Upper lobe of right lung (tissue), 1 donor: ENCODE measurements around the gene FHOD3. TPM values are rescaled to one million over a fixed set of nuclear protein-coding genes. Genes with fewer than 3 reads are reported as not detected.

ENCODE experiments used
- ATAC-seq: fragments of 200-7000 bp; cut with Tn5 transposase; one replicate; pipeline ENCODE4 v1.9.1; 2020; ENCODE audit warnings: mild to moderate bottlenecking, moderate library complexity
- DNase-seq: peaks from one replicate; pipeline ENCODE4 v3.0.0-alpha.2; 2020
- H3K27ac ChIP-seq: fragments of 200-600 bp; one replicate; pipeline ENCODE4 v1.8.0; 2022
- H3K27me3 ChIP-seq: fragments of 200-600 bp; one replicate; pipeline ENCODE4 v1.8.0; 2022; ENCODE audit warnings: mild to moderate bottlenecking
- H3K36me3 ChIP-seq: fragments of 200-600 bp; one replicate; pipeline ENCODE4 v1.8.0; 2022
- H3K4me1 ChIP-seq: fragments of 200-600 bp; one replicate; pipeline ENCODE4 v1.8.0; 2022
- H3K4me3 ChIP-seq: fragments of 200-600 bp; one replicate; pipeline ENCODE4 v1.8.0; 2022; ENCODE audit warnings: mild to moderate bottlenecking
- H3K9me3 ChIP-seq: fragments of 200-600 bp; one replicate; pipeline ENCODE4 v1.8.0; 2022
- CTCF ChIP-seq: fragments of 200-600 bp; IDR thresholded peaks from one replicate; pipeline ENCODE4 v1.8.0; 2022; ENCODE audit warnings: antibody characterized with exemption
- intact Hi-C: fragments of 100-400 bp; cut with DNase I; formaldehyde crosslinking; loops from one replicate; pipeline ENCODE4 v1.11.0; 2022
- total RNA-seq: library from RNA; stranded (reverse); fragmentation: NEBNext Ultra II Directional; extraction: Animal tissue kit (Norgen Biotek cat#: 25700); gene quantifications from one replicate; pipeline ENCODE4 v1.2.1, GENCODE V29; 2021
- donor health status: DM: no; HTN: yes; CAD: no; lungs with severe emphysema.

The FHOD3 gene
- total RNA-seq, 1 donor from 2014 or later: 1.9 TPM

- intact Hi-C loops: no loop called here
- no peak for TF ChIP-seq CTCF
- peaks cover 3% of the 10 kb centered on the region for H3K4me1 ChIP-seq
- no peak overlapping the region for H3K27ac ChIP-seq
- no peaks in the 10 kb centered on the region for H3K36me3 ChIP-seq
- H3K4me3 ChIP-seq: no peak overlapping the region
- DNase-seq (no peak), ATAC-seq (peak; percentile 10)
- no peaks in the 10 kb centered on the region for H3K9me3 ChIP-seq
- H3K27me3 ChIP-seq: no peaks in the 10 kb centered on the region
These were observed 395.4 kb downstream of the FHOD3 start for GRCh38 chr18:36692921-36693332.

GRCh38 chr18:36693931-36694620 is 396.6 kb downstream of the FHOD3 start:
- peak; percentile 95 for ATAC-seq
- Histone ChIP-seq H3K4me1 (no peaks in the 10 kb centered on the region), H3K4me3 (no peak overlapping the region), H3K27me3 (no peaks in the 10 kb centered on the region), H3K9me3 (no peaks in the 10 kb centered on the region), H3K36me3 (no peaks in the 10 kb centered on the region), H3K27ac (no peak overlapping the region)
- no peak for TF ChIP-seq CTCF
- DNase-seq: no peak
- intact Hi-C loops: no loop called here

GRCh38 chr18:36695806-36696205 is 398.3 kb downstream of the FHOD3 start:
- Histone ChIP-seq H3K27ac (no peak overlapping the region), H3K4me1 (no peaks in the 10 kb centered on the region), H3K4me3 (no peak overlapping the region), H3K36me3 (no peaks in the 10 kb centered on the region), H3K9me3 (no peaks in the 10 kb centered on the region), H3K27me3 (no peaks in the 10 kb centered on the region)
- no peak for DNase-seq
- TF ChIP-seq CTCF: no peak
- no peak for ATAC-seq
- intact Hi-C loops: no loop called here

GRCh38 chr18:36697905-36698304 is 400.4 kb downstream of the FHOD3 start:
- H3K27ac ChIP-seq: no peak overlapping the region
- ATAC-seq: no peak

GRCh38 chr18:36700955-36701354 is 403.4 kb downstream of the FHOD3 start:
- Histone ChIP-seq H3K4me1 (no peaks in the 10 kb centered on the region), H3K27me3 (no peaks in the 10 kb centered on the region), H3K36me3 (no peaks in the 10 kb centered on the region), H3K4me3 (no peak overlapping the region), H3K27ac (no peak overlapping the region), H3K9me3 (no peaks in the 10 kb centered on the region)
- ATAC-seq (no peak), DNase-seq (no peak)
- no peak for TF ChIP-seq CTCF
- intact Hi-C loops: no loop called here

More at GRCh38 chr18:36697905-36698304, 400.4 kb downstream of the FHOD3 start:
- Histone ChIP-seq H3K9me3 (no peaks in the 10 kb centered on the region), H3K4me3 (no peak overlapping the region), H3K4me1 (no peaks in the 10 kb centered on the region), H3K36me3 (no peaks in the 10 kb centered on the region), H3K27me3 (no peaks in the 10 kb centered on the region)
- no peak for TF ChIP-seq CTCF
- no peak for DNase-seq
- intact Hi-C loops: no loop called here
